ENCODE measurements around the gene MAB21L2.

MAB21L2 gene

DNA sequence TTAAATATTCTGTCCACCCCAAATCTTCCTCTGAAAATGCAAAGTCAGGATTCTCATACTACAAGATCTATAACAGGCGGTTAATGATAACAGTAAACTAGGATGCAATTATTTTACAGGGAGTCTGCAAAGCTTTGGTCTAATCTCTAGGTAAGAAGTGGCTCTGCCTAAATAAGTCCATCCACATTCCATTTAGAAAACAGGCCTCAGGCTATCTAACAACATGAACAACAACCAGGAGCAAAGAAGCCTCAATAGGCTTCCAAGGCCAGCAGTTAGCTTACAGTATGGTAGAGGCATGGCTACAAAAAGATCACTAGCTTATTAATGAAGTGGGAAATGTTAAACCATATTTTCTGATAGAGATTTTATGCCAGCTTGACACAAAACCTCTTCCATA lies 6.4 kb downstream of the MAB21L2 start:
- Histone ChIP-seq H3K36me3 (peaks cover 0 to 6% (median 0%) of the 10 kb centered on the region in 3 donors), H3K4me3 (no peak overlapping the region), H3K27ac (no peak overlapping the region), H3K9me3 (no peaks in the 10 kb centered on the region), H3K4me1 (peaks cover 0 to 9% (median 0%) of the 10 kb centered on the region in 4 donors), H3K27me3 (no peaks in the 10 kb centered on the region)
- intact Hi-C loops (cut with DNase I; ENCODE audit: low total_unique reads): no loop called here
- no peak for DNase-seq
- TF ChIP-seq CTCF (IDR thresholded peaks at IDR 0.05): no peak

DNA sequence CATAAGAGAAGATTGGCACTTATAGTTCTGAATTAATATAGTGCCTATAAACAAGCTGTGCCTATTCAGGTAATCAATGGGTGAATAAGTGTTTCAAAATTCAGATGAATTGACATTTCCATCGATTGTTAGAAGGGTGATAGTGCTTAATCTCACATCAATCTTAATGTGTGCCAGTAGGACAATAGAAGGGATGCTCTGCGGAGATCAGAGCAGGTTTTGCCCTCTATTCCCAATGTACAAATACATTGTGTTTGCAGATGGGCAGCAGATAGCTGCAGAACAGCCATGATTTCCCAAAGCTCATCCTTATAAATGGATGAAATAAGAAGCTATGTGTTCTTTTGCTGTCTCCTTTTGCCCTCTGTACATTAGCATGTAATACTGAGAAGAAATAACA lies 7.2 kb downstream of the MAB21L2 start:
- peaks cover 0 to under 1% (median 0%) of the 10 kb centered on the region in 4 donors for H3K4me1 ChIP-seq
- H3K9me3 ChIP-seq: no peaks in the 10 kb centered on the region
- no peaks in the 10 kb centered on the region for H3K27me3 ChIP-seq
- TF ChIP-seq CTCF (IDR thresholded peaks at IDR 0.05): no peak
- DNase-seq: no peak
- intact Hi-C loops (cut with DNase I; ENCODE audit: low total_unique reads): no loop called here
- no peak overlapping the region for H3K4me3 ChIP-seq
- peaks cover 0 to 6% (median 0%) of the 10 kb centered on the region in 3 donors for H3K36me3 ChIP-seq
- no peak overlapping the region for H3K27ac ChIP-seq

GRCh38 chr4:150590631-150591030 lies 8.7 kb downstream of the MAB21L2 start:
- Histone ChIP-seq H3K9me3 (no peaks in the 10 kb centered on the region), H3K27me3 (no peaks in the 10 kb centered on the region), H3K4me3 (no peak overlapping the region), H3K27ac (no peak overlapping the region), H3K4me1 (no peaks in the 10 kb centered on the region), H3K36me3 (peaks cover 0 to 6% (median 0%) of the 10 kb centered on the region in 3 donors)
- no peak for DNase-seq
- intact Hi-C loops (cut with DNase I; ENCODE audit: low total_unique reads): no loop called here
- no peak for TF ChIP-seq CTCF (IDR thresholded peaks at IDR 0.05)

- no peak for TF ChIP-seq CTCF (IDR thresholded peaks at IDR 0.05)
- no peaks in the 10 kb centered on the region for H3K4me1 ChIP-seq
- no peak overlapping the region for H3K4me3 ChIP-seq
- no peaks in the 10 kb centered on the region for H3K9me3 ChIP-seq
- no peaks in the 10 kb centered on the region for H3K27me3 ChIP-seq
- no peak for DNase-seq
- no peak overlapping the region for H3K27ac ChIP-seq
- intact Hi-C loops (cut with DNase I; ENCODE audit: low total_unique reads): no loop called here
- H3K36me3 ChIP-seq: peaks cover 0 to 6% (median 0%) of the 10 kb centered on the region in 3 donors
Observed at GRCh38 chr4:150591406-150591805, 9.5 kb downstream of the MAB21L2 start.

DNA sequence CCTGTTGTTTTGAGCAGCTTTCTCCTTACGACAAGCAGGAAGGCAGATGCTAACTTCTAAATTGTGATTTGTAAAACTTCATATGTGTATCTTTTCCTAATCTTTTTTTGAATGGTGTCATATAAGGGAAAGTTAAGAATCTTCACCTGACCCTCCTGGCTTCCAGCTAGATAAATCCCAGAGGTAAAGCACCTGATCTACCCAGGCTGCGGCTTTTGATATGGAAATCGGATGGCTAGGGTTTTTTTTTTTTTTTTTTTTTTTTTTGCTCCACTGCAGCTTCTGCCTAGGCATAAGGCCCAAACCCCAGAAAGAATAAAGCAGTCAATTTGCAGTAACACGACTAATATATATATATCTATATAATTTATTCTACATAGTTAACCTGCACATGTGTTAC lies 10.0 kb downstream of the MAB21L2 start:
- no peak overlapping the region for H3K27ac ChIP-seq
- intact Hi-C loops (cut with DNase I; ENCODE audit: low total_unique reads): no loop called here
- DNase-seq: no peak
- H3K27me3 ChIP-seq: no peaks in the 10 kb centered on the region
- H3K4me1 ChIP-seq: no peaks in the 10 kb centered on the region
- peaks cover 0 to 6% (median 0%) of the 10 kb centered on the region in 3 donors for H3K36me3 ChIP-seq
- no peaks in the 10 kb centered on the region for H3K9me3 ChIP-seq
- no peak overlapping the region for H3K4me3 ChIP-seq
- TF ChIP-seq CTCF (IDR thresholded peaks at IDR 0.05): no peak

GRCh38 chr4:150593996-150594395 lies 12.0 kb downstream of the MAB21L2 start:
- Histone ChIP-seq H3K27ac (no peak overlapping the region), H3K4me1 (no peaks in the 10 kb centered on the region), H3K27me3 (no peaks in the 10 kb centered on the region), H3K9me3 (no peaks in the 10 kb centered on the region), H3K4me3 (no peak overlapping the region), H3K36me3 (peaks cover 0 to 8% (median 0%) of the 10 kb centered on the region in 3 donors)
- no peak for DNase-seq
- intact Hi-C loops (cut with DNase I; ENCODE audit: low total_unique reads): no loop called here
- peak in 1 of 2 experiments; percentile 13 for TF ChIP-seq CTCF (IDR thresholded peaks at IDR 0.05)
